CD14-positive monocyte (primary cell): ENCODE results near the gene MYOC. TPM values are rescaled to one million over a fixed set of nuclear protein-coding genes. Genes with fewer than 3 reads are reported as not detected.
A peak's percentile ranks its signal among the peaks of the same experiment; 100 is the strongest.

Experiments used
- DNase-seq, 3 donors: peaks; one replicate each; pipeline ENCODE4 v3.0.0-alpha.2; 2011 to 2022
- H2AFZ ChIP-seq: 2 replicates; pipeline ENCODE4 v1.6.0; 2012; ENCODE audit warnings: mild to moderate bottlenecking, low read depth, low read length, inconsistent platforms; ENCODE audit not compliant: insufficient read depth, poor library complexity, severe bottlenecking
- H3K27ac ChIP-seq, 2 donors: 1 replicate in 1 of 2; 2 replicates in 1 of 2; pipeline ENCODE4 v1.5.1; 2012 to 2013; ENCODE audit warnings: low read length in 2 of 2, control low read depth in 1 of 2, inconsistent platforms in 1 of 2, low read depth in 1 of 2, mild to moderate bottlenecking in 1 of 2
- H3K27me3 ChIP-seq, 2 donors: one replicate each; pipeline versions ENCODE4 v1.6.0 to v1.6.1; 2011 to 2013; ENCODE audit warnings: low read length in 2 of 2; ENCODE audit not compliant: control insufficient read depth in 2 of 2, insufficient read depth in 2 of 2
- H3K36me3 ChIP-seq, 2 donors: replicated peaks in 1 of 2; 1 replicate in 1 of 2; 2 replicates in 1 of 2; pipeline versions ENCODE4 v1.5.1 to v1.6.1; 2012 to 2013; ENCODE audit warnings: low read length in 2 of 2, control low read depth in 1 of 2, inconsistent platforms in 1 of 2, mild to moderate bottlenecking in 1 of 2; ENCODE audit not compliant: insufficient read depth in 2 of 2, control insufficient read depth in 1 of 2
- H3K4me1 ChIP-seq, 2 donors: 1 replicate in 1 of 2; 2 replicates in 1 of 2; pipeline versions ENCODE4 v1.5.1 to v1.6.1; 2012 to 2013; ENCODE audit warnings: low read length in 2 of 2, control low read depth in 1 of 2, inconsistent platforms in 1 of 2, mild to moderate bottlenecking in 1 of 2, moderate library complexity in 1 of 2; ENCODE audit not compliant: insufficient read depth in 2 of 2, control insufficient read depth in 1 of 2
- H3K4me2 ChIP-seq: replicated peaks from 2 replicates; pipeline ENCODE3; 2012; ENCODE audit warnings: low read length, moderate library complexity, mild to moderate bottlenecking; ENCODE audit not compliant: poor library complexity, severe bottlenecking; ENCODE audit errors: extremely low read depth
- H3K4me3 ChIP-seq, 3 experiments: fragments of 200-600 bp in 1 of 3; sonication (generic) in 1 of 3; replicated peaks in 1 of 3; 1 replicate in 2 of 3; 2 replicates in 1 of 3; pipeline ENCODE4 v1.5.1; 2011 to 2013; ENCODE audit warnings: low read length in 3 of 3, mild to moderate bottlenecking in 3 of 3, control low read depth in 2 of 3, low read depth in 2 of 3, inconsistent platforms in 1 of 3, moderate library complexity in 1 of 3
- H3K79me2 ChIP-seq: 2 replicates; pipeline ENCODE4 v1.6.0; 2012; ENCODE audit warnings: mild to moderate bottlenecking, control low read depth, inconsistent platforms, low read length, moderate library complexity; ENCODE audit not compliant: insufficient read depth
- H3K9ac ChIP-seq: 2 replicates; pipeline ENCODE4 v1.6.0; 2017; ENCODE audit warnings: low read length, mild to moderate bottlenecking; ENCODE audit not compliant: insufficient read depth, poor library complexity, severe bottlenecking
- H3K9me3 ChIP-seq, 2 donors: replicated peaks in 1 of 2; 1 replicate in 1 of 2; 2 replicates in 1 of 2; pipeline versions ENCODE4 v1.5.1 to v1.6.1; 2012 to 2013; ENCODE audit warnings: low read length in 2 of 2, control low read depth in 1 of 2; ENCODE audit not compliant: control insufficient read depth in 1 of 2, insufficient read depth in 1 of 2
- H4K20me1 ChIP-seq: 2 replicates; pipeline ENCODE4 v1.6.0; 2012; ENCODE audit warnings: mild to moderate bottlenecking, low read length, control low read depth, moderate library complexity; ENCODE audit not compliant: insufficient read depth
- H3K27ac Mint-ChIP-seq, 7 donors: one replicate each; pipeline ENCODE4 v1.8.0; 2020; ENCODE audit warnings: mild to moderate bottlenecking in 7 of 7, mixed read lengths in 7 of 7, moderate library complexity in 6 of 7, inconsistent platforms in 2 of 7
- H3K27me3 Mint-ChIP-seq, 3 donors: one replicate each; pipeline ENCODE4 v1.8.0; 2021 to 2022; ENCODE audit warnings: low read depth in 3 of 3, mild to moderate bottlenecking in 3 of 3, mixed read lengths in 3 of 3, moderate library complexity in 3 of 3, inconsistent platforms in 1 of 3
- H3K36me3 Mint-ChIP-seq, 2 donors: one replicate each; pipeline ENCODE4 v1.8.0; 2020; ENCODE audit warnings: mixed read lengths in 2 of 2, inconsistent platforms in 1 of 2, mild to moderate bottlenecking in 1 of 2
- H3K4me1 Mint-ChIP-seq: one replicate; pipeline ENCODE4 v1.8.0; 2020; ENCODE audit warnings: mild to moderate bottlenecking, mixed read lengths
- H3K4me3 Mint-ChIP-seq, 2 donors: one replicate each; pipeline ENCODE4 v1.8.0; 2020; ENCODE audit warnings: mild to moderate bottlenecking in 2 of 2, mixed read lengths in 2 of 2, moderate library complexity in 1 of 2
- H3K9me3 Mint-ChIP-seq, 7 donors: one replicate each; pipeline ENCODE4 v1.8.0; 2020 to 2022; ENCODE audit warnings: mixed read lengths in 7 of 7, mild to moderate bottlenecking in 6 of 7, moderate library complexity in 6 of 7, inconsistent platforms in 2 of 7
- WGBS: methylation state at CpG from one replicate; pipeline ENCODE4 v1.1.5; 2013; ENCODE audit warnings: missing lambda C conversion rate; ENCODE audit not compliant: insufficient coverage; 5-methylcytosine and 5-hydroxymethylcytosine counted together
- intact Hi-C, 2 donors: fragments of 100-400 bp; cut with micrococcal nuclease; formaldehyde crosslinking; loops; one replicate each; pipeline versions ENCODE4 v1.15.0 to v1.15.1; 2023
- polyA plus RNA-seq, 3 donors: library from polyadenylated mRNA; depleted of rRNA in 1 of 3; unstranded in 2 of 3; stranded (reverse) in 1 of 3; fragments of 300-500 nt in 2 of 3; fragments of >200 nt in 1 of 3; fragmentation: Illumina TruSeq in 2 of 3; gene quantifications; 1 replicate in 2 of 3; 2 replicates in 1 of 3; pipeline ENCODE4 v1.2.3, GENCODE V29; 2012 to 2021
- TF ChIP-seq, protein P1 (sequence below): fragments of 200-600 bp; IDR thresholded peaks from one replicate; pipeline ENCODE4 v1.8.0; 2022; ENCODE audit warnings: antibody characterized with exemption, mild to moderate bottlenecking

Gene MYOC
- polyA plus RNA-seq, 3 donors, result not detected

DNA sequence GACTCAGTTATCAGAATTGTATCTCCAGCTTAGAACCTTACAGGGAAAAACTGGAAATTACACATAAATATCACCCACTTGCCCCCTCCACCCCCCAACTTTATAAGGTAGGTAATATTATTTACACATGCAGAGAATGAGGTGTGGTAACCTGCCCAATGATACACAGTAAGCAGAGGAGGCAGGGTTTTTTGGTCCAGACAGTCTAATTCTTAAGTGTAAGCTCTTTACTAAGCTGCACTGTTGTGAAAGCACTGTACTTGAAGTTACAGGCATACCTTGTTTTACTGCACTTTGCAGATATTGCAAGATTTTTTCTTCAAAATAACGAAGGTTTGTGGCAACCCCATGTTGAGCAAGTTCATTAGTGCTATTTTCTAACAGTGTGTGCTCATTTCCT, 55.3 kb downstream of the MYOC start:
- peak in 1 of 3 donors; percentile 19 for DNase-seq
- H3K27ac ChIP-seq, result peak overlapping the region in 1 of 2 donors; percentile 43
- intact Hi-C loops, result no loop called here
- H3K4me3 Mint-ChIP-seq, result no peak overlapping the region
- 0% methylated on average over 1 of the region's 1 CpG for WGBS
- H3K27me3 ChIP-seq, result no peaks in the 10 kb centered on the region
- no peaks in the 10 kb centered on the region for H4K20me1 ChIP-seq
- no peaks in the 10 kb centered on the region for H3K79me2 ChIP-seq
- H2AFZ ChIP-seq, result no peak overlapping the region
- H3K27me3 Mint-ChIP-seq, result no peaks in the 10 kb centered on the region
- peaks cover 29% of the 10 kb centered on the region for H3K4me1 Mint-ChIP-seq
- H3K27ac Mint-ChIP-seq, result peak overlapping the region in 1 of 7 donors; percentile 49
- peaks cover 12 to 24% of the 10 kb centered on the region in 2 donors for H3K36me3 ChIP-seq
- H3K4me1 ChIP-seq, result peaks cover 13 to 19% of the 10 kb centered on the region in 2 donors
- H3K9me3 Mint-ChIP-seq, result peaks cover 0 to 3% (median 2%) of the 10 kb centered on the region in 7 donors
- no peak overlapping the region for H3K9ac ChIP-seq
- no peak overlapping the region for H3K4me3 ChIP-seq
- peaks cover 16 to 25% of the 10 kb centered on the region in 2 donors for H3K36me3 Mint-ChIP-seq
- H3K4me2 ChIP-seq, result no peak overlapping the region
- no peaks in the 10 kb centered on the region for H3K9me3 ChIP-seq
- TF ChIP-seq, protein P1, sequence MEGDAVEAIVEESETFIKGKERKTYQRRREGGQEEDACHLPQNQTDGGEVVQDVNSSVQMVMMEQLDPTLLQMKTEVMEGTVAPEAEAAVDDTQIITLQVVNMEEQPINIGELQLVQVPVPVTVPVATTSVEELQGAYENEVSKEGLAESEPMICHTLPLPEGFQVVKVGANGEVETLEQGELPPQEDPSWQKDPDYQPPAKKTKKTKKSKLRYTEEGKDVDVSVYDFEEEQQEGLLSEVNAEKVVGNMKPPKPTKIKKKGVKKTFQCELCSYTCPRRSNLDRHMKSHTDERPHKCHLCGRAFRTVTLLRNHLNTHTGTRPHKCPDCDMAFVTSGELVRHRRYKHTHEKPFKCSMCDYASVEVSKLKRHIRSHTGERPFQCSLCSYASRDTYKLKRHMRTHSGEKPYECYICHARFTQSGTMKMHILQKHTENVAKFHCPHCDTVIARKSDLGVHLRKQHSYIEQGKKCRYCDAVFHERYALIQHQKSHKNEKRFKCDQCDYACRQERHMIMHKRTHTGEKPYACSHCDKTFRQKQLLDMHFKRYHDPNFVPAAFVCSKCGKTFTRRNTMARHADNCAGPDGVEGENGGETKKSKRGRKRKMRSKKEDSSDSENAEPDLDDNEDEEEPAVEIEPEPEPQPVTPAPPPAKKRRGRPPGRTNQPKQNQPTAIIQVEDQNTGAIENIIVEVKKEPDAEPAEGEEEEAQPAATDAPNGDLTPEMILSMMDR, result no peak

DNA sequence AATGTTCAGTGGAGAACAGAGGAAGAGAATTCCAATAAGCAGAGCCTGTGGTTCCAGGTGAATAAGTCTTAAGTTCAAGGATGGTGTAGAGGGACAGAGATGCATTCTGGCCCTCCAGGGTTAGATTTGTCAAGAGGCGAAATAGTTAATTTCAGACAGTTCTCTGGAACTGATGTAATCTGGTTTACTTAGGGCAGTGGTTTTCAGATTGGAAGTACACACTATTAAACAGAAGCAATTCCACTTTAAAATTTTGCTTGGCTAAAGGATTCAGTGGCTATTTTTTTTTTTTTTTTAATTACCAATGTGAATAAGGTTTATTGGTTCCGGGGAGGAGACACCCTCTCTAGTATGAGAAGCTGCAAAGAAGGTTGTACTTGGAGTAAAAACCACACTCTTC, 55.8 kb downstream of the MYOC start:
- no peak for DNase-seq
- intact Hi-C loops, result no loop called here
- Histone ChIP-seq H3K36me3 (peaks cover 17 to 29% of the 10 kb centered on the region in 2 donors), H3K27ac (peak overlapping the region in 1 of 2 donors; percentile 15), H3K4me3 (no peak overlapping the region), H3K79me2 (no peaks in the 10 kb centered on the region), H3K27me3 (no peaks in the 10 kb centered on the region), H2AFZ (no peak overlapping the region), H3K9me3 (no peaks in the 10 kb centered on the region), H3K9ac (no peak overlapping the region), H3K4me2 (no peak overlapping the region), H3K4me1 (peaks cover 13 to 19% of the 10 kb centered on the region in 2 donors), H4K20me1 (no peaks in the 10 kb centered on the region)
- peaks cover 19 to 30% of the 10 kb centered on the region in 2 donors for H3K36me3 Mint-ChIP-seq
- H3K4me1 Mint-ChIP-seq, result peaks cover 29% of the 10 kb centered on the region
- H3K4me3 Mint-ChIP-seq, result no peak overlapping the region
- peak overlapping the region in 3 of 7 donors; percentile 2 to 49 (median 6) for H3K27ac Mint-ChIP-seq
- TF ChIP-seq, protein P1, result no peak
- no peaks in the 10 kb centered on the region for H3K27me3 Mint-ChIP-seq
- H3K9me3 Mint-ChIP-seq, result peaks cover 0 to 3% (median 2%) of the 10 kb centered on the region in 7 donors
- WGBS, result 80% methylated on average over 1 of the region's 2 CpGs
